ENCODE data around the gene GPR35.
A peak's percentile ranks its signal among the peaks of the same experiment; 100 is the strongest.

The GPR35 gene

DNA sequence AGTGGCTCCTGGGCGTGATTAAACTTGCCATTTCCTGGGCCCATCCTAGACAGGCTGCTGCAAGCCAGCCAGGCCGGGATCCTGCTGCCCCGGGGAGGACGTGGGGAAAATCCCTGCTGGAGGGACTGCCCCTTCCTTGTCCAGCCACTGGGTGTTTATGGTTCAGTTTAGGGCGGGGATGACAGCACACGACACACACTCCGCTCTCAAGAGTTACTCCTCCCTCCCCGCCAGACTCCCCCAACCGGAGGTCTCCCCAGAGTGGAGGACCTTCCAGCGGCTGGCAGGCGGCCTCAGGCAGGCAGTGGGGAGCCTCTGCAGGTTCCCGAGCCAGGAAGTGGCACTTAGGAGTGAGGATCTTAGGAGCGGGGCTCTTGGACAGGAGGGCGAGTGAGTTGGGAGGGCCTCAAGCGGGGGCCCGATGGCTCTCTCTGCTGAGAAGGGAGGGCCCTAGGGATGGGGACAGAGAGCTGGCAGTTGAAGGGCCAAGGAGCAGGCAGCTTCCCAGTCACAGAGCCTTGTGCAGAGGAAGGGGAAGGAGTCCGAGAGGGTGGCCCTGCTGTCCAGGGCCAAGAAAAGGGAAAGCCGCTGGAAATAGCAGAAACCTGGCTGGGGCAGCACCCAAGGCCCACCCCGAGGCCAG is 5.7 kb upstream of the GPR35 start:
- H3K4me1 Mint-ChIP-seq (ENCODE audit: low read depth): peaks cover 41% of the 10 kb centered on the region
- no peak overlapping the region for H3K4me3 Mint-ChIP-seq

DNA sequence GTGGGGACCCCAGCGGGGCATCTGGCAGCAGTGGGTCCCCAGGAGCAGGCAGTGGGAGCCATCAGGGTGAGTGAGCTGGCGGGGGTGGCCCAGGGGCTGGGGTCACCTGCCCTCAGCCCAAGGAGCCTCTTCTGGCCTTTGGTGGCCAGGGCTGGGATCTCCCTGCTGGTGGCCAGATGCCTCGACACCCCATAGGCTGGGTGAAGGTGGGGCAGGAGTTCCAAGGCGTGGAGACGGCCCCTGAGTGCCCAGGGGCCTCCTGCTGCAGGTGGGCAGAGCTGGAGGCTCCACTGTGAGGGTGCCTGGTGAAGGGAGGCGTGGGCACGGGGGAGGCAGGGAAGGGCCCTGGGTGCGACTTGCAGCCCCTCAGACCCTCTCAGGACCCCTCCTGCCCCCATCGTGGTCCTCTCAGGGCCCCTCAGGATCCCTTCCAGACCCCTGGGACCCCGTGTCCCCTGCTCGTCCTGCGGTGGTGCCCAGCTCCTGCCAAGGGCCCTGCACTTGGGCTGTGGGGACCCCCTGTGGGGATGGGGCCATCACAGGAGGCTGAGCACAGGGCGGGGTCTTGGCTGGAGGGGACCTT is 5.0 kb upstream of the GPR35 start:
- H3K4me3 Mint-ChIP-seq: no peak overlapping the region
- H3K27ac Mint-ChIP-seq: no peak overlapping the region
- H3K27me3 Mint-ChIP-seq: no peaks in the 10 kb centered on the region
- peaks cover 16% of the 10 kb centered on the region for H3K36me3 Mint-ChIP-seq (ENCODE audit: low read depth)
- H3K4me1 Mint-ChIP-seq (ENCODE audit: low read depth): peaks cover 48% of the 10 kb centered on the region
- no peak for DNase-seq
- H3K9me3 Mint-ChIP-seq: peaks cover 4% of the 10 kb centered on the region

More for the DNA sequence above, 5.7 kb upstream of the GPR35 start:
- no peaks in the 10 kb centered on the region for H3K27me3 Mint-ChIP-seq
- DNase-seq: peak; percentile 29
- peaks cover 16% of the 10 kb centered on the region for H3K36me3 Mint-ChIP-seq (ENCODE audit: low read depth)
- H3K9me3 Mint-ChIP-seq: peaks cover 4% of the 10 kb centered on the region
- H3K27ac Mint-ChIP-seq: no peak overlapping the region

DNA sequence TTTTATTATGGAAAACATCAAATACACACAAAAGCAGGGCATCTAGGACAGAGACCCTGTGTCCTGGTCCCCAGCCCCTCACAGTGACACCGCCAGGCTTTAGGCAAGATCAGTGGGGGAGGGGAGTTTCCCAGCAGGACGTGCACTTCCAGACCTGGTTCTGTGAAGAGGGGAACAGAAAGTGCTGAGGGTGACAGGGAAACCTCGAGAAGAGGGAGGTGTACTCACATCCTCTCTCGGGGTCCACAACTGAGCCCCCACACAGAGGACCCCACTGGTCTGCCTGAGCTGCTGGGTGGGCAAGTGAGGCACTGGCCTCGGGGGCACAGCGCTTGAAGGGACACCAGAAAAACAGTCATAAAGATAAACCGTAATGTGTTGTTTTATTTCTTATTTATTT is 4.4 kb upstream of the GPR35 start:
- Mint-ChIP-seq H3K36me3 (ENCODE audit: low read depth) (peaks cover 15% of the 10 kb centered on the region), H3K27me3 (no peaks in the 10 kb centered on the region), H3K9me3 (peaks cover 4% of the 10 kb centered on the region), H3K4me3 (no peak overlapping the region), H3K27ac (peak overlapping the region; percentile 18), H3K4me1 (ENCODE audit: low read depth) (peaks cover 51% of the 10 kb centered on the region)
- peak; percentile 38 for DNase-seq

DNA sequence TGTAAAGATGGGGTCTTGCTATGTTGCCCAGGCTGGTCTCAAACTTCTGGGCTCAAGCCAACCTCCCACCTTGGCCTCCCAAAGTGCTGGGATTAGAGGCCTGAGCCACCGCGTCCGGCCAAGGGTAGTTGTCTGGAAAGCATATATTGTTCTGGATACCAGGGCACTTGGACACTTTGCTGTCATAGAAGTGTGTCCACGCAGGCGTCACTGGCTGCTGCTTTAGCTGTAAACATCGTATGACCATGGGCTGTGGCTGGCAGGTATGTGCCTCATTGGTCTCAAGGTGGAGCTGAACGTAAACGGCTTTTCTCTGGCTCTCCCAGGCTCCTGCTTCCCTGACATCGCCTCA is 3.2 kb upstream of the GPR35 start:
- no peaks in the 10 kb centered on the region for H3K27me3 Mint-ChIP-seq
- H3K4me3 Mint-ChIP-seq: peak overlapping the region; percentile 37
- H3K36me3 Mint-ChIP-seq (ENCODE audit: low read depth): peaks cover 14% of the 10 kb centered on the region
- peaks cover 59% of the 10 kb centered on the region for H3K4me1 Mint-ChIP-seq (ENCODE audit: low read depth)
- DNase-seq: peak; percentile 52
- peak overlapping the region; percentile 89 for H3K27ac Mint-ChIP-seq
- H3K9me3 Mint-ChIP-seq: peaks cover 2% of the 10 kb centered on the region

DNA sequence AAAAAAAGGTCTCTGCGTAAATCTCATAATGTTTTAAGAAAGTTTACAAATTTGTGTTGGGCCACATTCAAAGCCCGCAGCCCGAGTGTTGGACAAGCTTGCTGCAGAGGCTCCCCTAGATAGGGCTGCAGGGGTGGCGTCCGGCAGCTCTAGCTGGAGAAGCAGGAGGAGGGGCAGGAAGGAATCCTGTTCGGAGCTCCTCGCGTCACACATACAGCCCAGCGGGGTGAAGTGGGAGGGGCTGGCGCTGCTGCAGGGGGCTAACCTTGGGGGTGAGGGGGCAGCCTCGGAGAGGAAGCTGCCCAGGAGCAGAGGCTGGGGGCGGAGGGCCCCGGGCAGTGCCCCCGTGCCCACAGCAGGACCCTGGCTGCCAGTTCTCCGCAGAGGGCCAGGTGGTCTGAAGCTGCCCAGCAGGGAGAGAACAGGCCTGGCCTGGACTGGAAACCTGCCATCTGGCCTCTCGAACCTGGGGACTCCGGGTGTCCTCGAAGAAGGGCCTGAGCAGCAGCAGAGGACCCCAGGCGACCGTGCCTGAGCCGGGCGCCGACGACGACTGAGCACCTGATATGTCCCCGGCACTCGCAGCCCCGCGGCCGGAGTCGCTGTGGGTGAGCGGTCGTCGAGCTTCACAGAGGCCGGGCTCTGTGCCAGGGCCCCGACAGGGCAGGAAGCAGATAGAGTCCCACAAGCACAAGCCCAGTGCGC is 2.6 kb upstream of the GPR35 start:
- Mint-ChIP-seq H3K27me3 (no peaks in the 10 kb centered on the region), H3K27ac (peak overlapping the region; percentile 89), H3K36me3 (ENCODE audit: low read depth) (peaks cover 11% of the 10 kb centered on the region), H3K4me1 (ENCODE audit: low read depth) (peaks cover 64% of the 10 kb centered on the region), H3K9me3 (peaks cover 2% of the 10 kb centered on the region), H3K4me3 (peak overlapping the region; percentile 25)
- DNase-seq: peak; percentile 70

DNA sequence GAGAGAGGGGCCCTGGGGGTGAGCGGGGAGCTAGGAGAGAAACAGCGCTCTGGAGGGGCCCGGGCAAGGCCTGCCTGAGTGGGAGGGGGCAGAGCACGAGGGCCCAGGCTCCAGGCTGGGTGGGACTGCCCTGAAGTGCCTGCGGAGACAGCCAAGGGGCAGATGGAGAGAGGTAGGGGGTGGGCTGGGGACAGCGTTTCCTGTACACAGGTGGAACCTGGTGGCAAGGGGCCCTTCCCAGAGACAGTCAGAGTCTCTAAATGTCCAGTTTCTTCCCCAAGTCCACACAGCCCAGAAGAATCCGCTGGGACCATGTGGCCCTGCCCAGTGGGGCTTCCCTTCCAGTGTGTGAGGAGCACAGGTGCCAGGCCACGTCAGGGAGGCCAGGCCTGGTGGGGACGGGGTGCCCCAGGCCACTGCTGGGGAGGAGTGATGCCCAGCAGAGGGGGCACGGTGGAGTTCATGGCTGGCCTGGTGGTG is 1.7 kb upstream of the GPR35 start:
- Mint-ChIP-seq H3K27ac (no peak overlapping the region), H3K9me3 (no peaks in the 10 kb centered on the region), H3K36me3 (ENCODE audit: low read depth) (peaks cover 8% of the 10 kb centered on the region), H3K4me1 (ENCODE audit: low read depth) (peaks cover 69% of the 10 kb centered on the region), H3K4me3 (no peak overlapping the region), H3K27me3 (no peaks in the 10 kb centered on the region)
- DNase-seq: peak; percentile 54

DNA sequence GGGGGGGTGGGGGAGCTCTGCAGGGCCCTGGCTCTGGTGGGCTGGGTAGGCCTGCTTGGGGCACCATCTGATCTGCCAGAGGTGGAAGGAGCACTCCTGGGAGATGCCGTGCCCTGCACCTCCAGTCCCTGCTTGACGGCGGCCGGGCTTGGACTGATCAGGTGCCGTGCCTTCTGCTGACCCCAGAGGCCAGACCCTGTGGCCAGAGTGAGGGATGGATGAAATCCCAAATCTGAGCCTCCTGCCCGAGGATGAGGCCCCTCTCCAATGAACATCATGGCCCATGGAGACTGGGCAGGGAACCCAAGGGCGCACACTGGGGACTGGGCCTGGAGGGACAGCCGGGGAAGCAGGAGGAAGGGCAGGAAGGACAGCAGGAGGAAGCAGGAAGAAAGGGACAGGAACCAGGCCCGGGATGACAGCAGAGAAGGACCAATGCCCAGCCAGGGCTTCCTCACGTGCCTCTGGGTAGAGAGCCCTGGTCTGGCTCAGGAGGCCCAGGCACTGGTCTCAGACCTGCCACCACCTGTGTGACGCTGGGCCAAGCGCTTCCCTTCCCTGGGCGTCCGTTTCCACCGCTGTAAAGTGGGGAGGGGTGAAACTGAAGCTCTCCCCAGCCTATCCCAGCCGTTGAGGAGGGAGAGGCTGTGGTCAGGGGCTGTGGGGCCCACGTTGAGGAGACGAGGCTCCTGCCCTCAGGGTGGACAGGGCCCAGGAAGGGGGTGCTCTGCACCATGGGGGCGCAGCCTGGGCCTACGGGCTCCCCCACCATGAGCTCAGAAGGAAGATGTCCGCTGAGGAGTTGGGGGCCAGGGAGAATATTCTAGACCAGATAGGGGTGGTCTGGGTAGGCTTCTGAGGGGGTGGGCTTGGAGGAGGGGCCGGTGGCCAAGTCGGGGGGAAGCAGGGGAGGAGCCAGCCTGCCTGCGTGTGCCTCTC is 1.0 kb upstream of the GPR35 start:
- no peaks in the 10 kb centered on the region for H3K27me3 Mint-ChIP-seq
- H3K27ac Mint-ChIP-seq: peak overlapping the region; percentile 90
- H3K36me3 Mint-ChIP-seq (ENCODE audit: low read depth): peaks cover 2% of the 10 kb centered on the region
- peak overlapping the region; percentile 64 for H3K4me3 Mint-ChIP-seq
- peaks cover 66% of the 10 kb centered on the region for H3K4me1 Mint-ChIP-seq (ENCODE audit: low read depth)
- peak; percentile 51 for DNase-seq
- H3K9me3 Mint-ChIP-seq: no peaks in the 10 kb centered on the region

DNA sequence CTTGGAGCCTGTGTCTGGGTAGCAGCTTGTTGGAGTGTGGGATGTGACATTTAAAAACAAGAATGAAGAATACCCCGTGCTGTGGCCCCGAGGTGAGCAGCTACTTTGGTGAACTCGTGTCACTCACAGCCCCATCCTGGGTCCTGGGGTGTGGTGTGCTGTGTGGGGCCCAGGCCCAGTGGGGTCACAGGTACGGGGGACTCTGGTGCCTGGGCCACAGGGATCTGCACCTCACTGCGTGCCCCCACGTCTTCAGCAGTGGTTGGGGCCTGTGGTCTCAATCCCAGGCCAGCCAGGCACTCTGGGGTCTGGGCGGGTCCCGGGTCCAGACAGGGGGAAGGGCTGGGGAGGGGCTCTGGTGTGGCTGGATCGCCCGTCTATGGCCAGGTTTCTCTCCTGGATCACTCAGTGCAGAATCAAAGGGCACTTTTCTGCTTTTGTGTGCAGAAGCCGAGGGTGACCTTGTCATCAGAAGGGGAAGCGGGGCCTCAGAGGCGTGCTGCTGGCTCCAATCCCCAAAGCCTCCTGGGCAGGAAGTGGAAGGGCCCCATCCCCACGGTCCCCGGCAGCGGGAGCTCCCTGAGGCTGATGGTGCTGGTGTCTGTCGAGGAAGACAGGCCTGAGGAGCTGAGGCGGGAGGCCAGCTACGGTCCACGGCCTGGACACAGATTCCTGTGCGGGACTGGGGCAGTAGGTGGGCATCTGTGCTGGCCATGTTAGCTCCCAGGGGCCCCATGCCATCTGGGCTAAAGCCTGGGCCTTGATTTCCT is 1.4 kb downstream of the GPR35 start:
- peak overlapping the region; percentile 46 for H3K4me3 Mint-ChIP-seq
- H3K36me3 Mint-ChIP-seq (ENCODE audit: low read depth): peaks cover 4% of the 10 kb centered on the region
- DNase-seq: peak; percentile 56
- H3K27me3 Mint-ChIP-seq: no peaks in the 10 kb centered on the region
- H3K4me1 Mint-ChIP-seq (ENCODE audit: low read depth): peaks cover 50% of the 10 kb centered on the region
- H3K27ac Mint-ChIP-seq: peak overlapping the region; percentile 88
- no peaks in the 10 kb centered on the region for H3K9me3 Mint-ChIP-seq

DNA sequence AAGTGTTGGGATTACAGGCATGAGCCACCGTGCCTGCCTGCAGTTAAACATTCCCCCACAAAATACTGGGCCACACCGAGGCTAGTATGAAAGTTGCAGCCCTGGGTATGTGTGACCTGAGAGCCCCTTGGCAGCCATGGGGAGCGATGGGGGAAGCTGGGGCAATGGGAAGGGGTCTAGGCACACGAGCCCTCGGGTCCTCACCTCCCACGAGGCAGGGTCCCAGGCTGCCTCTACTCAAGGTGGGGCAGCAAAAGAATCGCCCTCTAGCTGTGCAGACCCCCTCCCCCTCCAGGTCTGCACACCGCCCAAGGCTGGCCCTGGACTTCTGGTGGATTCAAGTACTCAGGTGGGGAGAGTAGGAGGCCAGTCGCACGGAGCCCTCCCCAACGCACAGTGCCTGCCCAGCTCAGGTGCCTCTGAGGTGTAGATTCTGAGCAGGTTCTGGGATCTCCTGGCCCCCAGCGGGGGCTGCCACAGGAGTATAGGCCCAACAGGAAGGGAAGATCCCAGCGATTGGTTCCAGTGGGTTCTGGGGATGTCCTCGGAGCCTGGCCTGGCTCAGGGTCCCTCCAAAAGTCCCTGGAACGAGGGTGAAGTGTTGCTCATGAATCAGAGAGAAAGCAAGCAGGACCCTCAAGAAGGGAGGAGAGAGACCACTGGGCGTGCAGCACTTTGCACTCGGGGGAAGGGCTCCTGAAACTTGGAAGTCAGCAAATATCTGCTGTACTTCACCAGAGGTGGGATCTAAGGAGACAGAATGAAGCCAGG is 2.6 kb downstream of the GPR35 start:
- Mint-ChIP-seq H3K4me1 (ENCODE audit: low read depth) (peaks cover 39% of the 10 kb centered on the region), H3K36me3 (ENCODE audit: low read depth) (peaks cover 4% of the 10 kb centered on the region), H3K4me3 (no peak overlapping the region), H3K27me3 (no peaks in the 10 kb centered on the region), H3K9me3 (peaks cover under 1% of the 10 kb centered on the region), H3K27ac (no peak overlapping the region)
- DNase-seq: peak; percentile 23

DNA sequence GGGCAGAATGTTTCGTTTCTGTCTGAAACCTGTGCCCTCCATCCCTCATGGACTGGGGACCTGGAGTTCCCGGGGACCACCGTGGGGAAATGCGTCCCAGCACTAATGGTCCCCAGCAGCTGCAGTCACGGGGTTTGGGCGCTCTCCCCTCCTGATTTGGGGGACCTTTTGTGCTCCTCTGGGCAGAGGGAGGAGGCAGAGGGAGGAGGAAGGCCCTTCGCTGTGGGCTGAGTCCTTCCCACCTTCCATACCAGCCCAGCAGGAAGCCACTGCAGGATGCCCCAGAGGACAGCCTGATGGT is 3.2 kb downstream of the GPR35 start:
- peak; percentile 5 for DNase-seq
- no peak overlapping the region for H3K4me3 Mint-ChIP-seq
- peaks cover 35% of the 10 kb centered on the region for H3K4me1 Mint-ChIP-seq (ENCODE audit: low read depth)

DNA sequence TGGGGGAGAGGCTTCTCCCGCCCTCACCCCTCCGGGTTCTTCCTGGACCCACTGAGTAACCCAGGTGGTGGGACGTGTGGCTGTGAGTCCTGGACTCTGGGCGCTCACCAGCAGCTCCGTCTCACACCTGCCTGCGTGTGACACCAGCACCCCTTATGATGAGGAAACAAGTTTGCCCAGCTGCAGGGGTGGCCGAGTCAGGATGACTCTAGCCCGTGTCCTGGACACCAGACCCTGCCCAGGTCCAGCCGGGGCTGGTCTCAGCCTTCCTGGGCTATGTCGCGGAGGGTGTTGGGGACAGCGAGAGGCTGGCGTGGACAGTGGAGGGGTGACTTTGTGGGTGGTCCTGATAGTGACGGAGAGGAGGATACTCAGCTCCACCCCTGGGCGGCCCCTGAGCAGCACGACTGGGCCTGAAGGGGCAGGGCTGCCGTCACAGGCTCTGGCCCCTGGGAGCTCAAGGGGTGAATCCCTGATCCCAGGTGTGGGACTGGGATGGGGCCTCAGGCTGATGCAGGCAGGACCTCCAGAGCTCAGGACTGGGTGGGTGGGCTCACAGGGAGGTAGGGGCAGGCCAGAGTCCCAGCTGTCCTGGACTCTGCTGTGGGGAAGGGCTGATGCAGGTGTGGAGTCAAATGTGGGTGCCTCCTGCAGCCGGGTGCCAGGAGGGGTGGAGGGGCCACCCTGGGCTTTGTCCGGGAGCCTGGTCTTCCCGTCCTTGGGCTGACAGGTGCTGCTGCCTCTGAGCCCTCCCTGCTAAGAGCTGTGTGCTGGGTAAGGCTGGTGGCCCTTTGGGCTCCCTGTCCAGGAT is 3.7 kb downstream of the GPR35 start:
- H3K9me3 Mint-ChIP-seq: peaks cover 10% of the 10 kb centered on the region
- DNase-seq: peak; percentile 24
- H3K27me3 Mint-ChIP-seq: no peaks in the 10 kb centered on the region
- no peak overlapping the region for H3K4me3 Mint-ChIP-seq
- H3K4me1 Mint-ChIP-seq (ENCODE audit: low read depth): peaks cover 34% of the 10 kb centered on the region
- no peak overlapping the region for H3K27ac Mint-ChIP-seq
- peaks cover 8% of the 10 kb centered on the region for H3K36me3 Mint-ChIP-seq (ENCODE audit: low read depth)

More for the DNA sequence above, 3.2 kb downstream of the GPR35 start:
- Mint-ChIP-seq H3K27me3 (no peaks in the 10 kb centered on the region), H3K27ac (no peak overlapping the region), H3K9me3 (peaks cover 6% of the 10 kb centered on the region), H3K36me3 (ENCODE audit: low read depth) (peaks cover 6% of the 10 kb centered on the region)

DNA sequence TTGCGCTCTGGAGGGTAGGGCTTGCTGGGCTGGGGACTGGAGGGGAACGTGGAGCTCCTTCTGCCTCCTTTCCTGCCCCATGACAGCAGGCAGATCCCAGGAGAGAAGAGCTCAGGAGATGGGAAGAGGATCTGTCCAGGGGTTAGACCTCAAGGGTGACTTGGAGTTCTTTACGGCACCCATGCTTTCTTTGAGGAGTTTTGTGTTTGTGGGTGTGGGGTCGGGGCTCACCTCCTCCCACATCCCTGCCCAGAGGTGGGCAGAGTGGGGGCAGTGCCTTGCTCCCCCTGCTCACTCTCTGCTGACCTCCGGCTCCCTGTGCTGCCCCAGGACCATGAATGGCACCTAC is 4.3 kb downstream of the GPR35 start:
- no peak overlapping the region for H3K4me3 Mint-ChIP-seq
- H3K9me3 Mint-ChIP-seq: peaks cover 10% of the 10 kb centered on the region
- no peaks in the 10 kb centered on the region for H3K27me3 Mint-ChIP-seq
- H3K36me3 Mint-ChIP-seq (ENCODE audit: low read depth): peaks cover 8% of the 10 kb centered on the region
- no peak overlapping the region for H3K27ac Mint-ChIP-seq
- H3K4me1 Mint-ChIP-seq (ENCODE audit: low read depth): peaks cover 28% of the 10 kb centered on the region
- peak; percentile 12 for DNase-seq
